ENCODE results near the gene LRRC3C.

DNA sequence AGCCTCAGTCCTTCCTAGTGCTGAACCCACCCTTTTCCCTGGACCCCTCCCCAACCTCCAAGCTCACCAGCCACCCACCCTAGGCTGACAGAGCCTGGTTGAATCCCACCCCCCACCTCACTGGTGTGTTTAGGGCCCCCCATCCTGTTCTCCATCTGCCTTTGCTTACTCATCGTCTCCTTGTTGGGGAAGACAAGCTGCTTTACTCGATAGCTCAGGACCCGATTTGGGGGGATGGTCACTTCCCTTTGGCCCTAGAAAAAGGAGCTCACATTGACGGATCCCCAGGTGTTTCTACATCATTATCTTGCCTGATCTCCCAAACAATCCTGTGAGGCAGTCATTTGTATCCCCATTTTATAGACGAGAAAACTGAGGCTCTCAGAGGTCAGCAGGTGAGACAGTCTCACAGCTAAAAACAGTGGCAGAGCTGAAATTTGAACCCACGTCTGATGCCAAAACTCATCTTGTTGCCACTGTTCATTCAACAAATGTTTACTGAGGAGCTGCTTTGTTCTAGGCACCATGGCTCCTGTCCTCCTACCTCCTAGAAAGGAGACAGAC, 18.7 kb upstream of the LRRC3C start:
- TF ChIP-seq EZH2phosphoT487 (IDR thresholded peaks at IDR 0.05; ENCODE audit: low read depth, severe bottlenecking, unreplicated experiment) (no peak), CTCF (IDR thresholded peaks at IDR 0.05; ENCODE audit: poor library complexity) (no peak), EZH2 (IDR thresholded peaks at IDR 0.05; ENCODE audit: borderline replicate concordance) (no peak)

Measured in hepatocyte (in vitro differentiated cells).